Endothelial cell of umbilical vein (primary cell): ENCODE results near the gene REEP3.

Experiments
- CTCF ChIP-seq, 2 donors: IDR thresholded peaks; 1 replicate in 1 of 2; 2 replicates in 1 of 2; pipeline ENCODE4 v1.5.1; 2011; ENCODE audit warnings: low read length in 2 of 2, mild to moderate bottlenecking in 2 of 2, moderate library complexity in 2 of 2, control low read depth in 1 of 2, inconsistent platforms in 1 of 2, low read depth in 1 of 2; ENCODE audit not compliant: insufficient read depth in 1 of 2; ENCODE audit errors: extremely low read depth in 1 of 2
- EZH2 ChIP-seq: IDR thresholded peaks from 2 replicates; pipeline ENCODE4 v1.6.1; 2012; ENCODE audit warnings: borderline replicate concordance, low read depth, mild to moderate bottlenecking, moderate library complexity, low read length, inconsistent platforms; ENCODE audit not compliant: severe bottlenecking
- FOS ChIP-seq: IDR thresholded peaks from 2 replicates; pipeline ENCODE4 v1.6.1; 2011; ENCODE audit warnings: mild to moderate bottlenecking, low read length, moderate library complexity, borderline replicate concordance; ENCODE audit not compliant: insufficient read depth
- GATA2 ChIP-seq: IDR thresholded peaks from 2 replicates; pipeline ENCODE4 v1.7.0; 2011; ENCODE audit warnings: low read depth, mild to moderate bottlenecking, moderate library complexity, mixed read lengths, low read length; ENCODE audit not compliant: insufficient read length, insufficient read depth
- JUN ChIP-seq: IDR thresholded peaks from 2 replicates; pipeline ENCODE4 v1.6.1; 2011; ENCODE audit warnings: borderline replicate concordance, low read depth; ENCODE audit not compliant: insufficient read length, insufficient read depth
- MYC ChIP-seq: IDR thresholded peaks from one replicate; pipeline ENCODE4 v1.6.1; 2011; ENCODE audit warnings: mild to moderate bottlenecking, low read depth, low read length
- POLR2A ChIP-seq: IDR thresholded peaks from 2 replicates; pipeline ENCODE4 v1.6.1; 2012; ENCODE audit warnings: low read depth, mild to moderate bottlenecking, control low read depth, low read length
- POLR2AphosphoS5 ChIP-seq: IDR thresholded peaks from 2 replicates; pipeline ENCODE4 v1.6.1; 2012; ENCODE audit warnings: low read depth, mild to moderate bottlenecking, control low read depth, low read length, moderate library complexity; ENCODE audit not compliant: insufficient read depth
- TF ChIP-seq, protein P1 (sequence below): IDR thresholded peaks from 2 replicates; pipeline ENCODE4 v1.6.1; 2011; ENCODE audit not compliant: insufficient read depth, insufficient read length

DNA sequence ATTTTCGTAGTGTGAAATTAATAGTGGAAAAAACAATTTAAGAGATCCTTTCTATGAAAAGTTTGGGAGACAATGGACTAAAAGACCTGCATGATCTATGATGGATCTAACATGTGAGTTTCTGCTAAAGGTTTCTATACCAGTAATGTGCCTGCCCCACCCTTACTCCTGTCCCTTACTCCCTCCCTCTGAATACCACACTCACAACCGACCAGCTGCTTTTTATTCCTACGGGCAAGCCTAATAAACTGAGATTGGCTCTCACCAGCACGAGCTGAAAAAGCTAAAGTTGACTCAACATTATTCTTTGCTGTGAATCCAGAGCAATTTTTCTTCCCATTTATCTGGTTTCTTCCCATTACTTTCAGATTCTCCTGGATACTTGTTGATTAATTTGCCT, 17.8 kb upstream of the REEP3 start:
- TF ChIP-seq MYC (no peak), FOS (no peak), EZH2 (no peak), CTCF (IDR thresholded peaks at IDR 0.05; ENCODE audit: extremely low read depth in 1 of 2, insufficient read depth in 1 of 2, low read depth in 1 of 2, low read length in 2 of 2) (no peak), POLR2A (no peak), POLR2AphosphoS5 (no peak), GATA2 (no peak), JUN (no peak)
- TF ChIP-seq, protein P1, sequence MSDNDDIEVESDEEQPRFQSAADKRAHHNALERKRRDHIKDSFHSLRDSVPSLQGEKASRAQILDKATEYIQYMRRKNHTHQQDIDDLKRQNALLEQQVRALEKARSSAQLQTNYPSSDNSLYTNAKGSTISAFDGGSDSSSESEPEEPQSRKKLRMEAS, result no peak
